GM21528 (cell line): ENCODE results near the gene ETFA.
"Not testable (repeated sequence)": the region's sequence is repeated elsewhere in the genome, so short reads cannot be mapped to it uniquely, and the experiment has no call there.

ENCODE experiments used
- ATAC-seq: cut with Tn5 transposase; IDR thresholded peaks from one replicate; pipeline ENCODE4 v1.9.1; 2021; ENCODE audit warnings: mild to moderate bottlenecking, moderate library complexity; ENCODE audit not compliant: unreplicated experiment, low FRiP score

Gene ETFA

GRCh38 chr15:76327191-76328105, 16.2 kb upstream of the ETFA start:
- ATAC-seq: no peak

- ATAC-seq: no peak
These were observed 14.4 kb upstream of the ETFA start for GRCh38 chr15:76325704-76326103.

GRCh38 chr15:76324066-76324465, 12.8 kb upstream of the ETFA start:
- ATAC-seq: no peak

GRCh38 chr15:76321602-76322001, 10.3 kb upstream of the ETFA start:
- ATAC-seq: no peak

GRCh38 chr15:76321171-76321570, 9.9 kb upstream of the ETFA start:
- no peak for ATAC-seq

GRCh38 chr15:76320012-76320411, 8.7 kb upstream of the ETFA start:
- ATAC-seq: no peak

GRCh38 chr15:76313731-76314130, 2.5 kb upstream of the ETFA start:
- ATAC-seq: no peak

- ATAC-seq: not testable (repeated sequence)
These were observed 1.9 kb upstream of the ETFA start for GRCh38 chr15:76313175-76313567.

- no peak for ATAC-seq
These were observed 1.4 kb upstream of the ETFA start for GRCh38 chr15:76312540-76313174.

GRCh38 chr15:76310475-76311099, 682 bp downstream of the ETFA start:
- peak; percentile 33 for ATAC-seq

- ATAC-seq: no peak
These were observed 1.5 kb downstream of the ETFA start for GRCh38 chr15:76309601-76310330.

- ATAC-seq: no peak
These were observed 7.4 kb downstream of the ETFA start for GRCh38 chr15:76303909-76304308.

GRCh38 chr15:76299786-76300185, 11.5 kb downstream of the ETFA start:
- no peak for ATAC-seq

GRCh38 chr15:76298986-76299385, 12.3 kb downstream of the ETFA start:
- no peak for ATAC-seq

- not testable (repeated sequence) for ATAC-seq
These were observed 13.3 kb downstream of the ETFA start for GRCh38 chr15:76297951-76298350.

GRCh38 chr15:76296849-76297248, 14.4 kb downstream of the ETFA start:
- no peak for ATAC-seq

GRCh38 chr15:76294463-76294862, 16.8 kb downstream of the ETFA start:
- not testable (repeated sequence) for ATAC-seq

- ATAC-seq: no peak
These were observed 17.9 kb downstream of the ETFA start for GRCh38 chr15:76293361-76293760.

GRCh38 chr15:76289582-76289981, 21.7 kb downstream of the ETFA start:
- no peak for ATAC-seq

- no peak for ATAC-seq
These were observed 24.9 kb downstream of the ETFA start for GRCh38 chr15:76286271-76286879.
